Measurements from ENCODE around the gene ADGRV1.

GRCh38 chr5:91010090-91010489 is 451.5 kb downstream of the ADGRV1 start:
- TF ChIP-seq CTCF (IDR thresholded peaks at IDR 0.05) = no peak
- no peak for TF ChIP-seq EP300 (IDR thresholded peaks at IDR 0.05)
- no peak for TF ChIP-seq POLR2A (IDR thresholded peaks at IDR 0.05)

Measured in tibial nerve (tissue), 4 donors.